Epithelial cell of proximal tubule (primary cell): ENCODE data around the gene PNPLA6. TPM values are rescaled to one million over a fixed set of nuclear protein-coding genes. Genes with fewer than 3 reads are reported as not detected.

Experiments
- DNase-seq: peaks from one replicate; pipeline ENCODE4 v3.0.0-alpha.2; 2011; ENCODE audit warnings: low read depth
- H3K4me3 ChIP-seq: 2 replicates; pipeline ENCODE4 v1.5.1; 2011; ENCODE audit warnings: low read depth, mild to moderate bottlenecking, low read length
- total RNA-seq: library from RNA; depleted of rRNA; stranded (reverse); fragments of >200 nt; gene quantifications from 2 replicates; pipeline ENCODE4 v1.2.3, GENCODE V29; 2015
- TF ChIP-seq, protein P1 (sequence below): conservative IDR thresholded peaks from 2 replicates; pipeline ENCODE4 v1.5.1; 2012; ENCODE audit warnings: low read depth, mild to moderate bottlenecking, low read length

PNPLA6 gene
- total RNA-seq, 1 donor from 2014 or later = 129 TPM

- TF ChIP-seq, protein P1, sequence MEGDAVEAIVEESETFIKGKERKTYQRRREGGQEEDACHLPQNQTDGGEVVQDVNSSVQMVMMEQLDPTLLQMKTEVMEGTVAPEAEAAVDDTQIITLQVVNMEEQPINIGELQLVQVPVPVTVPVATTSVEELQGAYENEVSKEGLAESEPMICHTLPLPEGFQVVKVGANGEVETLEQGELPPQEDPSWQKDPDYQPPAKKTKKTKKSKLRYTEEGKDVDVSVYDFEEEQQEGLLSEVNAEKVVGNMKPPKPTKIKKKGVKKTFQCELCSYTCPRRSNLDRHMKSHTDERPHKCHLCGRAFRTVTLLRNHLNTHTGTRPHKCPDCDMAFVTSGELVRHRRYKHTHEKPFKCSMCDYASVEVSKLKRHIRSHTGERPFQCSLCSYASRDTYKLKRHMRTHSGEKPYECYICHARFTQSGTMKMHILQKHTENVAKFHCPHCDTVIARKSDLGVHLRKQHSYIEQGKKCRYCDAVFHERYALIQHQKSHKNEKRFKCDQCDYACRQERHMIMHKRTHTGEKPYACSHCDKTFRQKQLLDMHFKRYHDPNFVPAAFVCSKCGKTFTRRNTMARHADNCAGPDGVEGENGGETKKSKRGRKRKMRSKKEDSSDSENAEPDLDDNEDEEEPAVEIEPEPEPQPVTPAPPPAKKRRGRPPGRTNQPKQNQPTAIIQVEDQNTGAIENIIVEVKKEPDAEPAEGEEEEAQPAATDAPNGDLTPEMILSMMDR = no peak
- H3K4me3 ChIP-seq = no peak overlapping the region
- DNase-seq = no peak
These were observed 6.4 kb downstream of the PNPLA6 start for GRCh38 chr19:7541828-7542443.

GRCh38 chr19:7542556-7543348 lies 7.2 kb downstream of the PNPLA6 start:
- DNase-seq = no peak
- H3K4me3 ChIP-seq = no peak overlapping the region
- TF ChIP-seq, protein P1 = no peak

DNA sequence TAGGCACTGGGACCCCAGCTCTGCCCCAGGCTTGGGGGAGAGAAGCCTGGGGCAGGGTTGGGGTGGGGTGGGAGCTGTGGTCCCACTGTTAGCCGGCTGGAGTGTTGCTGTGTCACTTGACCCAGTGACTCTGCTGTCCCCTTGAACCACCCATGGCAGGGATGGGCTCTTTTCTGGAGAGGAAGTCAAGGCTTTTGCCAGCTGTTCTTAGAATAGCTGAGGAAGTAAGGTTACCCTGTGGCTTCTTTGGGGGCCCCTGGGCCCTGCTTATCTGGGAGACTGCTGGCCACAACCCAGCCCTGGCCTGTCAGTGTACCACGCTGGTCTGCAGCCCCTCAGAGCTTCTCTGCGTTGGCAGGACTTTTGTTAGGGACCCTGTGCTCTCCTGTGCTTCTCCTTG lies 9.1 kb downstream of the PNPLA6 start:
- no peak overlapping the region for H3K4me3 ChIP-seq
- TF ChIP-seq, protein P1 = no peak
- no peak for DNase-seq

DNA sequence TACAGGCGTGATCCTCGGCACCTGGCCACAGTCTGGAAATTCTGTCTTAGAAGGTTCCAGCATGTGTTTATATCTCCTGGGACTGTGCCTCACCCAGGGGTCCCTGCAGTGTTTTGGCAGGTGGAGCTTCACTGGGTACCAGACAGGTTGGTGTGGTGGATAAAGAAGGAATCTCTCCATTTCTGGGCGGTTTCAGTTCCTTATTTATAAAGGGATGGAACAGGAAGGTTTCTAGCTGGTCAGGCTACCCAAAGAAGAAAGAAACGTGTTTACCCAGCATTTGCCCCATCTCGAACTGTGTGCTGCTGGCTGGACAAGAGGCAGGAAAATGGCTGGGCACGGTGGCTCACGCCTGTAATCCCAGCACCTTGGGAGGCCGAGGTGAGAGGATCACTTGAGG lies 9.8 kb downstream of the PNPLA6 start:
- TF ChIP-seq, protein P1 = no peak
- DNase-seq = no peak
- H3K4me3 ChIP-seq = no peak overlapping the region

- no peak for DNase-seq
- no peak overlapping the region for H3K4me3 ChIP-seq
- TF ChIP-seq, protein P1 = no peak
These were observed 10.4 kb downstream of the PNPLA6 start for GRCh38 chr19:7545904-7546303.

GRCh38 chr19:7547159-7547558 lies 11.6 kb downstream of the PNPLA6 start:
- no peak overlapping the region for H3K4me3 ChIP-seq
- DNase-seq = no peak
- TF ChIP-seq, protein P1 = no peak
